ENCODE results near the gene SH3D19. TPM values are rescaled to one million over a fixed set of nuclear protein-coding genes. Genes with fewer than 3 reads are reported as not detected.

The SH3D19 gene
- total RNA-seq, 2 donors from 2014 or later, result 94.8 to 143 TPM

- H3K4me3 ChIP-seq, result no peak overlapping the region
- ATAC-seq (ENCODE audit: insufficient number of reproducible peaks, low FRiP score, low read depth), result no peak
- H3K27me3 ChIP-seq (replicated peaks; ENCODE audit: insufficient read depth), result no peaks in the 10 kb centered on the region
- H3K36me3 ChIP-seq, result no peaks in the 10 kb centered on the region
- TF ChIP-seq CTCF (IDR thresholded peaks at IDR 0.05), result no peak
- no peak overlapping the region for H3K27ac ChIP-seq
- no peaks in the 10 kb centered on the region for H3K9me3 ChIP-seq
- no peak for DNase-seq (ENCODE audit: low spot score)
- H3K4me1 ChIP-seq (ENCODE audit: control insufficient read depth in 1 of 2, low read depth in 2 of 2), result peaks cover 3 to 5% of the 10 kb centered on the region in 2 donors
These were observed 110.1 kb downstream of the SH3D19 start for GRCh38 chr4:151215295-151215694.

- no peak for ATAC-seq (ENCODE audit: insufficient number of reproducible peaks, low FRiP score, low read depth)
- Histone ChIP-seq H3K36me3 (no peaks in the 10 kb centered on the region), H3K27ac (no peak overlapping the region), H3K27me3 (replicated peaks; ENCODE audit: insufficient read depth) (no peaks in the 10 kb centered on the region), H3K4me3 (no peak overlapping the region), H3K4me1 (ENCODE audit: control insufficient read depth in 1 of 2, low read depth in 2 of 2) (peaks cover 14 to 19% of the 10 kb centered on the region in 2 donors), H3K9me3 (no peaks in the 10 kb centered on the region)
- DNase-seq (ENCODE audit: low spot score), result no peak
- TF ChIP-seq CTCF (IDR thresholded peaks at IDR 0.05), result no peak
These were observed 117.5 kb downstream of the SH3D19 start for GRCh38 chr4:151207868-151208267.

- TF ChIP-seq CTCF (IDR thresholded peaks at IDR 0.05), result no peak
- H3K36me3 ChIP-seq, result no peaks in the 10 kb centered on the region
- no peaks in the 10 kb centered on the region for H3K27me3 ChIP-seq (replicated peaks; ENCODE audit: insufficient read depth)
- H3K27ac ChIP-seq, result no peak overlapping the region
- H3K9me3 ChIP-seq, result no peaks in the 10 kb centered on the region
- H3K4me1 ChIP-seq (ENCODE audit: control insufficient read depth in 1 of 2, low read depth in 2 of 2), result peaks cover 18 to 25% of the 10 kb centered on the region in 2 donors
- ATAC-seq (ENCODE audit: insufficient number of reproducible peaks, low FRiP score, low read depth), result no peak
- no peak overlapping the region for H3K4me3 ChIP-seq
- no peak for DNase-seq (ENCODE audit: low spot score)
These were observed 118.2 kb downstream of the SH3D19 start for GRCh38 chr4:151207186-151207585.

GRCh38 chr4:151206241-151207005 lies 119.0 kb downstream of the SH3D19 start:
- no peaks in the 10 kb centered on the region for H3K9me3 ChIP-seq
- H3K36me3 ChIP-seq, result no peaks in the 10 kb centered on the region
- no peak overlapping the region for H3K27ac ChIP-seq
- H3K27me3 ChIP-seq (replicated peaks; ENCODE audit: insufficient read depth), result no peaks in the 10 kb centered on the region
- no peak overlapping the region for H3K4me3 ChIP-seq
- ATAC-seq (ENCODE audit: insufficient number of reproducible peaks, low FRiP score, low read depth) (no peak), DNase-seq (ENCODE audit: low spot score) (no peak)
- peaks cover 18 to 26% of the 10 kb centered on the region in 2 donors for H3K4me1 ChIP-seq (ENCODE audit: control insufficient read depth in 1 of 2, low read depth in 2 of 2)
- TF ChIP-seq CTCF (IDR thresholded peaks at IDR 0.05), result no peak

- peaks cover 18 to 26% of the 10 kb centered on the region in 2 donors for H3K4me1 ChIP-seq (ENCODE audit: control insufficient read depth in 1 of 2, low read depth in 2 of 2)
- no peaks in the 10 kb centered on the region for H3K27me3 ChIP-seq (replicated peaks; ENCODE audit: insufficient read depth)
- no peaks in the 10 kb centered on the region for H3K9me3 ChIP-seq
- H3K27ac ChIP-seq, result no peak overlapping the region
- DNase-seq (ENCODE audit: low spot score) (no peak), ATAC-seq (ENCODE audit: insufficient number of reproducible peaks, low FRiP score, low read depth) (no peak)
- no peak overlapping the region for H3K4me3 ChIP-seq
- no peak for TF ChIP-seq CTCF (IDR thresholded peaks at IDR 0.05)
- no peaks in the 10 kb centered on the region for H3K36me3 ChIP-seq
These were observed 119.7 kb downstream of the SH3D19 start for GRCh38 chr4:151205722-151206121.

All from thoracic aorta (tissue), 2 donors.